GM21381 (cell line): ENCODE measurements around the gene ADGRB2.

Experiments
- ATAC-seq: cut with Tn5 transposase; IDR thresholded peaks from one replicate; pipeline ENCODE4 v1.9.1; 2021; ENCODE audit warnings: mild to moderate bottlenecking, moderate library complexity; ENCODE audit not compliant: unreplicated experiment

The ADGRB2 gene

DNA sequence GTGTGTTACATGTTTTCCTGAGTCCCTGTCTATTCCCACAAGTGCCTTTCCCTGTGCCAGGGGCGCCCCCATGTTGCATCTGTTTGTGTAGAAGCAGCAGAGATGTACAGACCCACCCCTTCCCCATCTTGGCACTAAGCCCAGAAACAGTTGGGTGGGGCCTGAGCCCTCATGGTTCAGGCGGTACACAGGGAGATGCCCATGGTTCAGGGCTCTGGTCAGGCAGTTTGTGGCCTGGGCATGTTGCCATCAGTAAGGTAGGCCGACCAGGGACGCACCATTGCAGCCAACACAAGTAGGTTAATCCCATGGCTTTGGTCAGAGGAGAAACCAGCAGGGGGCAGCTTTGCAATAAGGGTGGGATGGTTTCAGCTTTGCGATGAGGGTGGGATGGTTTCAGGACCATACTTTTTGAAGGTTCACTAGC, 914 bp upstream of the ADGRB2 start:
- ATAC-seq = no peak

DNA sequence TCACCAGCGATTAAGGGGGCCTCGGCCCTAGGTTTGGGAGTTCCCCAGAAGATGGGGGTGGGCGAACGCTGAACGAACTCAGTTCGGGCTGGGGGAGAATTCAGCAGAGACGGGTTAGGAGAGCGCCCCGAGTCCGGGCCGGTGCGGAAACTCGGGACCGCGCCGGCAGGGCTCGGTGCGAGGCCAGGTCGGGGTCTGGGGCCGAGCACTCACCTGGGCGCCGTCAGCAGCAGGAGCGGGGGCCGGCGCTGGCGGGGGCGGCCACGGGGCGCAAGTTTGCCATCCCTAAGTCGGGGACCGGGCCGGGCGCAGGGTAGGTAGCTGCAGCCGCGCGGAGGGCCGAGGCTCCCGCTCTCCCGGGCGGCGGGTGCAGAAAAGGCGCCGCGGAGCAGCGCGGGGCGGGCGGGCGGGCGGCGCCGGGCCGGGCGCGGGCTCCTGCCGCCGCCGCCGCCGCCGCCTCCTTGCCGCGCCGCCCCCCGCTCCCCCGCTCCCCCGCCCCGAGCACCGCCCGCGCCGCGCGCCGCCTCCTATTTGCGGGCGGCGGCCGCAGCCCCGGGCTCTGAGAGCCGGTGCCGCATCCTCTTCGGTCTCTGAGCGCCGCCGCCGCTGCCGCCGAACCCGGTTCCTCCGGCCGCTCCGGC, 349 bp downstream of the ADGRB2 start:
- ATAC-seq = no peak

DNA sequence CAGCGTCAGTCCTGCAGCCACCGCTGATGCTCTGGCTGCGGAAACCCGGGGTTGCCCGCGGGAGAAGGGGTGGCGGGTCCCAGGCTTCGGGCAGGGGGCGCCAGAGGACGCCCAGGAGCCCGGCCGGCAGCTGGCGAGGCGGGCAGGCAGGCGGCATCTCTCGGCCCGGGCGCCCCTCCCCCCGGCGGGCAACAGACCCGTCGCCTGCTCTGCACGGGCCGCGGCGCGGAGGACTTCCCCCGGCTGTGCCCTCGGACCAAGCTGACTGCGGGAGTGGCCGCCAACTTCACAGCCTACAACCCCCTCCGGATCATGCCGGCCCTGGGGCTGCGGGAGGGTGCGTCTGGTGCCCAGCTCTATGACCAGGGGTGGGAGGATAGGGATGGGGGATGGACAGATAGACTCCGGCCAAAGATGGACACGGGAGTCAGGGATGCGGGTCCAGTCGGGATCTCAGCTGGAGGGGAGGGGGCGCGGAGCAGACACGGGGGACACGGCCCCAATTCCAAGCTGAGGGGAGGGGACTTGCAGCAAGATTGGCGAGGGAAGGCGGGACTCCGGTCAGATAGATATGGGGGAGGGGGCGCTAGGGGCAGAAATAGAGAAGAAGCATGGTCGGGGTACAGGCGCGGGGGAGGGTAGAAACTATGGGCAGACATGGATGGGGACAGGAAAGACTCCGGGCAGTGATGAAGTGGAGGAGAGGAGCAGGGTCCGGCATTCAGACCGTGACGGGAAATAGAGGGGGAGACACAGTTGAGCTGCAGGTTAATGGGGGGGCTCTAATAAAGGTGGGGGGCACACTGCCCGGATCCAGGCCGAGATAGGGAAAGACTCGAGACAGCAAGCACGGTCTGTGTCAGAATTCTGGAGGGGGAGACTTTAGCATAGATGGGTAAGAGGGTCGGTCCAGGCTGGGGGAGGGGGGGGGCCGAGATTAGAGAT, 1.1 kb downstream of the ADGRB2 start:
- ATAC-seq = no peak

DNA sequence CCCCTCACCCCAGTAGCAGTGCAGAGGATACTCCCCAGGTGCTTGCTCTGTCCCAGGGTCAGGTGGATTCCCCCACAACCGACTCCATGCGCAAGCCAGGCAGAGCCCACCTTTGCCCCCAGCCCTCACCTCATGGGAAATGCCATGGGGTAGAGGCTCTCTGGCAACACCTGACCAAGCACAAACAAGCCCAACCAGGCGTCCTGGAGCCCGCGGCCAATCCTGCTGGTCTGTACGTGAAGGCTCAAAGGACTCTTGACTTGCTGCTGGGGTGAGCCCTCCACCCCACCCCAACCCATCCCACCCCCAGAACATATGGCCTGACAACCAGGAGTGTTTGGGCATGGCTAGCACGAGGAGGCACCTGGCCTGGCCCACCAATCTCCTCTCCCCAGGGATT, 1.8 kb downstream of the ADGRB2 start:
- no peak for ATAC-seq

DNA sequence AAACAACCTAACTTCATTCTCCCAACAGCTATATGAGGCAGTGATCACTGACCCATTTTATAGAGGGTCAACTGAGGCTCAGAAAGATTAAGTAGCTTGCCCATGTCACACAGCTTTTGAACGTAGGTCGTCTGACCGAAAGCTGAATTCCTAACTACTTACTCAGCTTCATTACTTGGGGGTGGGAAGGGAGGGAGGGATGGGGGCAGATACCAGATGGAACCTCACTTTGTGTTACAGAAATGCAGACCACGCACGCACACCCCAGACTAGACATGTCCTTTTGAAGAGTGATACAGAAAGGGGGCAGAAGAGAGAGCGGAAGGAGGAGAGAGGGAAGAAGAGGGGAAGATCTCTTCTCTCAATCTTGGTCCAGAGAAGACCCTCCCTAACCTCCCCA, 2.3 kb downstream of the ADGRB2 start:
- ATAC-seq = no peak

DNA sequence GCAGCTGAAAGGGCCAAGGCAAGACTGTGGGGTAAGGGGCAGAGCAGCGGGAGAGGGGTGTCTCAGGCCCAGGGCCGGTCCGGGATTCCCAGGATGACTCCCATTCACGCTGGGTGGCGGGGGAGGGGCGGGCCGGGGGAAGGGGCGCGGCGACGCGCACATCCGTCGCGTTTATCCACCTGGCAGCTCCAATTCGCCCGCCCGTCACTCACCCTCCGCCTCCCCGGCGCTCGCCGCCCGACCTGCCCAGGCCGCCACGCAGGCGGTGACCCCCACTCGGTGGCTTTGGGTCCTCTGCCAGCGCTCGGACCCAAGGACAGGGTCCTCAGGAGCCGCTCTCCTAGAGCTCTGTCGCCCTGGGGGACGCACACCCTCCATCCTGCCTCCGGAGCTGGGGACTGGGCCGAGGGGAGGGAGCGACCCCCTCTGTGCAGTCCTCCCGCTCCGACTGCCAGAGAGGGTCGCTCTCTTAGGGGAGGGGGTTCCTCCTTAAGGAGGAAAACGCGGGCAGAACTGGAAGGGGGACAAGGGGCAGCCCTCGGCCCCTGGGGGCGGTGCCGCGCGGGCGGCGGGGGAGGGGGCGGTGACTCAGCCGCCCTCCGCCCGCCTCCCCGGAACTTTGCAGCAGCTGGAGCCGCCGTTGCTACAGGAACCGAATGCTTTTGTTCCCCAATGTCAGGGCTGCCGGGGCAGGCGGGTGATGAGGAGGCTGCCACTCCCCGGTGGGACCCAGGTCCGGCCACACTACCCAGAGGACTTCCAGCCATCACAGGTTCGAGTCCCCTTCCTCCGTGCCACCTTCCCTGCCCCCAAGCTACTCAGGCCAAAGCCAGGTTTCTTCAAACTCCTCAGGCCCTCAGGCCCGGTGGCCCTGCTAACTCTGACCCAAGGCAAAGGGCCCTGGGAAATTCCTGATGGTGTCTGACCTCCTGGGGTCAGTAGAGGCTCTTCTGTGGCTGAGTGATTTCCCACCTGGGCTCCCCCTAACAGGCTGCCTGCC, 3.4 kb downstream of the ADGRB2 start:
- no peak for ATAC-seq

DNA sequence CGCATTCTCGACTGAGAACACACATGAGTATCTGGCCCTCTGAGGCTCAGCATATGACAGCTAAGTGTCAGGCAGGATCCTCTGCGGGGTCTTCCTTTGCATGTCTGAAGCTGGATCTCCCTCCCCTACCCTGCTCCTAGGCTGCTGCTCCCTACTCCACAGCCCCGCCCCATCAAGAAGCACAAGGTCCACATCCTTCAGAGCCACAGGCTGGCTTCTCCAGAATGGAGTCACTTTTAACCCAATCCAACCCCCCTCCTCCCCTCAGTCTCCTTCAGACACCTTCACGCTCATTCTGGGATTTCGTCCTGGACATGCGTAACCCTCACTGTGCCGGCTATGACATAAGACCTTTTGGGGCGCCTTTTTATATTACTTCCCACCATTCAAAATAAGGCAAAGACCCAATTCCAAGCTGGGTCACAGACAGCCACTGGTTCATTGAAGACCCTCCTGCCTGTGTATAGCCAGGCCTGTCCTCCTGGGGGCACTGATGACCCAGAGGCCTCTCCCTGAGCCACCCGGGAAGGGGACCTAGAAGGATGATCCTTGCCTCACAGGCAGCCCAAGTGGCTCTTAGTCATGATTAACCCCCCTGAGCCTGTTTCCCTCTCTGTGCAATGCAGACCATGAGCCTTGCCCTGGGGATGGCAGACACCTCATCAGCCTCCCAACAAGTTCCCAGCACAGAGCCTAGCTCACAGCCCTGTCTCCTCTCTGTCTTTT, 4.7 kb downstream of the ADGRB2 start:
- no peak for ATAC-seq

DNA sequence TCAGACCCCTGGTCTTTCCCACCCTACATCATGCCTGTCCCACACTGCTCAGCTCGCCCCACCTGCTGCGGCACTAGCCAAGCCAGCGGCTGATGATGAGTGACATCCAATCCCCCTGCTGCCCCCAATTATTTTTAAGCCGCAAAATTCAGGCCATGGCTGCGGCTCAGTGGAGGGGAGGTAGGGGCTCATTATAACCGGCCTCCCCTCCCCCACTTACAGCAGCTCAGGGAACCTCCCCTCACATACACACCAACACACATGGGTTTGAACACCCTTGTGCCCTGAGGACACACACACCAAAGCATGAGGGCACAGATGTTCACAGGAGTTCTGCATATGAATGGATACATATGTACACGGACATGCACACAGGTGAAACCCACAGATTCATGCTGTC, 5.3 kb downstream of the ADGRB2 start:
- no peak for ATAC-seq

DNA sequence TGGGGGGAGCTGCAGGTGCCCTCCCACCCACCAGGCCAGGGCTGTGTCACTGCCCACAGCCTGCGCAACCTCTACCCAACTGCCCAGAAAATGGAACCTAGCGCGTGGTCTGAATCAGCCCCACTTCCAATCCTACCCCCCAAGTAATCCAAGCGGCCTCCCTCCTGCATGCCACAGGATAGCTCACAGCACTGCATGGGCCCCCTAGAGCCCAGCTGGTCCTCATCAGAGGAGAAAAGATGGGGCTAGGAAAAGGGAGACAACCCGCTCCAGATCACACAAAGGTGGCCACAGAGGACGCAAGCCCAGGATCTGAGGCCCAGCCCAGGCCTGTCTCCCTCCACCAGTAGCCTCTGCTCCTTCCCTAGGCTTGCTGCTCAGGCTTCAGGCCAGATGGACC, 6.2 kb downstream of the ADGRB2 start:
- no peak for ATAC-seq

DNA sequence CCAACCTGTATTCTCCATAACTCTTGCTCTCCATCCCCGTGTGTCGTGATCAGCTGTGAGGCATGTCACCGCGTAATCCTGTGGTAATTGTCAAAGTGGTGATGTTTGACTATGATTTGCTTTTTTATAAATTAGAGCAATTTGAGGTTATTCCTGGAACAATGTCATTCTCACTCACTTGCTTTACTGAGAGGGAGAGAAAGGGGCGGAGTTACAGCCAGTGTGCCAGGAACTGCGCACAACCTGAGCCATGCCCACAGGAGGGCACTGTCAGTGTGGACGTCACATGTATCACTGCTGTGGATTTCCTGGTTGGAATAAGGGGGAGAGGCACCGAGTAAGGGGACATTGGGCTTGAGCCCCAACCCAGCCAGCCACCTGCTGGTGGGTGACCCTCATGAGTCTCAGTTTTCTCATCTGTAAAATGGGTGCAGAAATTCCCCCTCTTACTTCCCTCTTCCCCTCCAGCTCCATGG, 6.9 kb downstream of the ADGRB2 start:
- ATAC-seq = no peak

DNA sequence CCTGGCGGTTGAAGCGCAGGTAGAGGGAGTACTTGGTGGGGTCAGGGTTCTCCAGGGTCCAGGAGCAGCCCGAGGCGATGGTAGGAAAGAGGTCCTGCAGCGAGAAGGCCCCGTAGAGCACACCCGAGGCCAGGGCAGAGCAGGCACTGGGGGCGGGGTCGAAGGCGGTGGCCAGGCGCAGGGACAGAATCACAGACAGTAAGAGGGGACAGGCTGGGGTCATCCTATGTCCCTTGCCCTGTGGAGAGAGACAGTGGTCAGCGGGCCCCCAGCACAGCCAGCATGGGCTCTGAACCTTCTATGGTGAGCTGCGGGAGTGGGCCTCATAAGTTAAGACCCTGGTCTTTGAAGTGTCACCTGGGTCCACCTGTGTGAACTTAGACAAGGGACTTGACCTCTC, 7.6 kb downstream of the ADGRB2 start:
- ATAC-seq = no peak

DNA sequence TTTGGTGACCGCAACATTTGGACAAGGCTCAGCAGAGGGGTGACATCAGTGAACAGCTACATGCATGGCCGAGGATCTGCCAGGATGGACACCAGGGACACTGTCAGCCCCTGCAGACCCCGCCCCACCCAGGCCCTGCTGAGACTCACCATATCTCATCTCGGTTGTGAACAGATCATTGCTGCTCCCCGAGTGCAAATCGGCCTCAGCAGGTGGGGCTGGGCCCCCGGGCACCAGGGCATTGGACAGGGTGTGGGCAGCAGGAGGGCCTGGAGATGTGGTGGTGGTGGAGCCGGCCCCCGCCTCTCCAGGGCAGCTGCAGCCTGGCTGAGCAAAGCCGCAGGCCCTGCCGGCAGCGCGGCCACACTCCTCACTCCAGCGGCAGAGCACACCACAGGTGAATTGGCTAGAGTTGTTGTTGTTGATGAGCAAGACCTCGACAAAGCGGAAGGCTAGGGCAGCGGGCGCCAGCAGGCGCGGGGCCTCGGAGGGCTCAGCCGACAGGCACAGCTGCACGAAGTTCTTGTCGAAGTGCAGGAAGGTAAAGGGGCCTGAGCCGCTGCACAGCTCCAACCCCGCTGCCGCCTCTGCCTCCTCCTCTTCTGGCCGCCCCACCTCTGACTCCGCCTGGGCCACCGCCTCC, 8.2 kb downstream of the ADGRB2 start:
- no peak for ATAC-seq

DNA sequence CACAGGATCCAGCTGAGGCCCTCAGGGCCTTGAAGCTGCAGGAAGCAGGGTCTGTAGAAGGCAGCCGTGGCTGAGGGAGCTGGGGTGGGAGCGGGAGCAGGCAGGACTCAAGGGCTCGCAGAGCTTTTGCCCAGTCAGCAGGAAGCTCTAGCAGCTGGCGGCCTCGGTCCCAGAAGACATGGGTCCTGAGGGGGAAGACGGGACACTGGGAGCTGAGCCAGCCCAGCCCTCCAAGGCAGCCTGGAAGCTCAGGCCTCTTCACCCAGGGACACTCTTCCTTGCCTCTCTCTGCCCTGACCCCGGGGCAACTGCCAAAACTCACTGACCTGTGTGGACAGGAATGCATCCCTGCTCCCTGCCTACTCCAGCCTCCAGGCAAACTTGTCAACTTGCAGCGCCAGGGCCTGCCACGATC, 8.9 kb downstream of the ADGRB2 start:
- no peak for ATAC-seq

DNA sequence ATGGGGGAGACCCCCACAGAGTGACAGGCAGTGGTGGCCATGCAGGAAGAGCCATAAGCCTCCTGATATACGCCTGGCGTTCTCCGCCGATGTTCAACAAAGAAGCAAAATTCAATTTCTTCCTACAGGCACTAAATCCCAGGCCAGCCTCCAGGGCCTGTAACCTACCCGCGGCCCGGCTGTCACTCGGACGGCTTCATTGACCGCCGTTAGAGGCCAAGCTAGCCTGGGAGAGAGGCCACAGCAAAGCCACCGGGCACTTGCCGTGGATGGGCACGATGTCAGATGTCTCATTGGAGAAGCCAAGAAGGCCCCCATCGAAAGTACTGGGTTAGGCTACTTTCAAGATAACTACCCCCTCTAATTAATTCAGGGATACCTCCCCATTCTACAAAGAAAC, 9.7 kb downstream of the ADGRB2 start:
- no peak for ATAC-seq

DNA sequence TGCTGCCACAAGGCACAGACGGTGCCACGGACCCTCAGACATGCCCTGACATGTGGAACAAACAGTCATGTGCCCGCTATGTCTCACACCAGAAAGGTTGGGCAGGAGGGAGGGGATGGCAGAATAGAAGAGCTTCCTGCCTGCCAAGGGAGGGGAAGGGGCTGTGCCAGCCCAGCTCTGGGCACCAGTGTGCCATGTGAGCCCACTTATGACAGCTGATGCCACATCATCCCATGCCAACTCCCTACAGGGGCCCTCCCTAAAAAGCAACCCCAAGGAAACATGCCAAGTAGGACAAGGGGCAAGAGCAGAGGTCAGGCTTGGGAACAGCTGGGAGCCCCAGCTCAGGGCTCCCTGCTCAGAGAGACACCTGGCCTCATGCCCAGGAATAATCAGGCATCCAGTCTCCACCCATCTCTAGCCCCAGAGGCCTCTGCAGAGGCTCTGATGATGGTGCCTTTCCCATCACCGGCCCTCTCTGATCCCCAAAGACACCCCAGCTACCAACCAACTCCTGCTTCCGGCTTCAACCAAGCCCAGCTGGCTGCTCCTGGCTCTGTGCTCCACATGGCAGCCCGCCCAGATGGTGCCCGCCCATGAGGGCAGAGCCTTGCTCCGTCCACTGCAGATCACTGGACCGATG, 10.3 kb downstream of the ADGRB2 start:
- ATAC-seq = no peak

DNA sequence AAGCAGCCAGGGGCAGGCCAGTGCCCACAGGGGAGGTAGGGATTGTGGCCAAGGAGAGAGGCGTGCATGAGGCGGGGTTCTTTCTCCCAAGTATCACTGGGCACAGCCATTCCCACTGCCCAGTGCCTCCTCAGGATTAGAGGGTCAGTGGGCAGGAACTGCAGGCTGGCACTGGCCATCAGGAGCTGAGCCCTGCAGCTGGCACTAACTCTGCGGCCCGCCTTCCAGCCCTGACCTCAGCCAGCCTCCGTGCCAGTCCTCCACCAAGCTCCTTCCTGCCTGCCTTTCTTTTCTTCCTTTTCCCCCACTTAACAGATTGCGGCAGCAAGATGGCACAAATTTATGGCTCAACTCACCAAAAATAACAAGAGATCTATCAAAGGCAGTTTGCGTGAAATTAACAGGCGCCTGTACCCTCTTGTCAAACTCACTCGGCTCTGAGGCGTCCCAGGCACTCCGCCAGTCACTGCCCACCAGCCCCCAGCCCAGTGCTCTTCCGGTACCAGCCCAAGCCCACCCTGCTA, 11.1 kb downstream of the ADGRB2 start:
- no peak for ATAC-seq

DNA sequence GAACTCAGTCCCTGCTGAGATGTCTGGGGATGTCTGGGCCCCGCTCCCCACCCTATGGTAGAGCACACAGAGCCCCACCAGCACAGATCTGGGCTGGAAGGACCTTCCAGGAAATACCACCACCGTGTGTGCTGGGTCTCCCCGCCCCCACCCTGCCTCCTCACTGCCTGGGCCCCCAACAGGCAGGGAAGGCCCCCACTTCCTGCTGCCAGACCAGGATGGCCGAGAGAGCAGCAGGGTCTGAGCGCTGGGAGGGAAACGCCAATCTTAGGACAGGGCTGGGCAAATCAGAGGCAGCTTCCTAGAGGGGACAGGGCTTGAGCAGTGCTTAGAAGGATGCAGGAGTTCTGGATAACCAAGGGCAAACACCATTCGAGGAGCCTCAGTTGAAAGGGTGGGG, 11.9 kb downstream of the ADGRB2 start:
- ATAC-seq = no peak

DNA sequence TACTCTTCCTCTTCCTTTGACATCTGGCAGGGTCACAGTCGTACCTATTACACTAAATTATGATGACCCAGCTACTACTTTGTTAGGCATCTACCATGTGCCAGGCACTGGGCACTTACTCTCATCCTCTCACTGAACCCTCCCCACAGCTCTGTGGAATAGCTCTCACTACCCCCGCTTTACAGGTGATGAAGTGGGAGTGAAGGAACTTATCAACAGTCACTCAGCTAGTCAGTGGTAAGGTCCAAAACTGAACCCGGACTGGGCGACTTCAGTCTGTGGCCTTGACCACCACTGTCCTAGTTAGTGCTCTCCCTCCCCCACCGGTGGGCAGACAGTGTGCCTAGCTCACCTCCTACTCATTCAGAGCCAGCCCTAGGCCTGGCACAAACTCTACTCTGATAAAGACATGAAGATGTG, 12.3 kb downstream of the ADGRB2 start:
- ATAC-seq = no peak

DNA sequence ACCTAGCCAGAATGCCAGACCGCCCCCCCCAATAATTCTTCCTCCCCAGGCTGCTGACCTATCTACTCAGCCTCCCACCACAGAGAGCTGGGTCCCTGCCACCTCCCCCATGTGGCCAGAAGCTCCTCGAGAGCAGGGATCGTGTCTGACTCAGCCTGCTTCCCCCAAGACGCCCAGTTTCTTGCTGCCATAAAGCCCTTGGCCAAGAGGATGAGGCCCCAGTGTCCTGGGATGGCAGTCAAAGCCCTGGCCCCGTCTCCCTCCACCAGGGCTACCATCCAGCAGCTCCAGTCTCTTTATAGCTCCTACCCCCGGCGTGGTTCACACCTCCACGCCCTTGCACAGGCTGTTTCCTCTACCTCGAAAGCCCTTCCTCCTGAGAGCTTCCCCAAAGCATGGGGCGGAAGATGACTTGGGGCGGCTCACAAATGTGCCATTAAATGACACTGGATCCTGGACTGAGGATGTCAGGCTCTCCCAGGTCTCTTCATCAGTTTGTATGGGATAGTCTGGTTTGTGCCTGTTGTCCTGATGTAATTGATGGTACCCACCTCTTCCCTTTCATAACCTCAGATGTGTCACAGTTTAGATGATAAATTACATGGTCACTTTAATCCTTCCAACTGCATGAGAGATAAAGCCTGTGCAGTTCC, 13.2 kb downstream of the ADGRB2 start:
- ATAC-seq = no peak
